Glomerular endothelial cell (primary cell): ENCODE measurements around the gene KRT6B. TPM values are rescaled to one million over a fixed set of nuclear protein-coding genes. Genes with fewer than 3 reads are reported as not detected.
"Not testable (repeated sequence)": the region's sequence is repeated elsewhere in the genome, so short reads cannot be mapped to it uniquely, and the experiment has no call there.

ENCODE experiments used
- DNase-seq: peaks from one replicate; pipeline ENCODE4 v3.0.0-alpha.2; 2011; ENCODE audit warnings: low read depth, low spot score; ENCODE audit errors: extremely low read depth
- total RNA-seq: library from RNA; depleted of rRNA; stranded (reverse); fragments of >200 nt; gene quantifications from 2 replicates; pipeline ENCODE4 v1.2.3, GENCODE V29; 2015

The KRT6B gene
- total RNA-seq, 1 donor from 2014 or later, result not detected

GRCh38 chr12:52415870-52416750 is 35.8 kb downstream of the KRT6B start:
- DNase-seq, result no peak

GRCh38 chr12:52414936-52415335 is 37.0 kb downstream of the KRT6B start:
- no peak for DNase-seq

- no peak for DNase-seq
These were observed 38.1 kb downstream of the KRT6B start for GRCh38 chr12:52413782-52414345.

GRCh38 chr12:52413202-52413601 is 38.7 kb downstream of the KRT6B start:
- no peak for DNase-seq

GRCh38 chr12:52411815-52412214 is 40.1 kb downstream of the KRT6B start:
- no peak for DNase-seq

GRCh38 chr12:52410589-52411248 is 41.2 kb downstream of the KRT6B start:
- not testable (repeated sequence) for DNase-seq

- DNase-seq, result no peak
These were observed 44.0 kb downstream of the KRT6B start for GRCh38 chr12:52407918-52408317.

- DNase-seq, result no peak
These were observed 46.0 kb downstream of the KRT6B start, which contains the start of gene KRT82 for GRCh38 chr12:52405922-52406385. TSS of gene KRT82 (minus strand) at chr12:52406335. CDS start at chr12:52406277, 58 bp downstream.

- no peak for DNase-seq
These were observed 47.0 kb downstream of the KRT6B start for GRCh38 chr12:52404951-52405350.

GRCh38 chr12:52403561-52403960 is 48.4 kb downstream of the KRT6B start:
- no peak for DNase-seq

- DNase-seq, result no peak
These were observed 48.9 kb downstream of the KRT6B start for GRCh38 chr12:52402873-52403540.

GRCh38 chr12:52402377-52402776 is 49.6 kb downstream of the KRT6B start:
- no peak for DNase-seq

- no peak for DNase-seq
These were observed 50.0 kb downstream of the KRT6B start for GRCh38 chr12:52401926-52402325.

- no peak for DNase-seq
These were observed 50.4 kb downstream of the KRT6B start for GRCh38 chr12:52401526-52401925.

GRCh38 chr12:52400906-52401305 is 51.0 kb downstream of the KRT6B start:
- DNase-seq, result no peak

GRCh38 chr12:52399756-52400155 is 52.2 kb downstream of the KRT6B start:
- DNase-seq, result no peak

- no peak for DNase-seq
These were observed 53.8 kb downstream of the KRT6B start for GRCh38 chr12:52398176-52398575.

- no peak for DNase-seq
These were observed 55.3 kb downstream of the KRT6B start for GRCh38 chr12:52396656-52397055.
